Measurements from ENCODE around the gene BACH2. TPM values are rescaled to one million over a fixed set of nuclear protein-coding genes. Genes with fewer than 3 reads are reported as not detected.

Gene BACH2
- total and polyA plus RNA-seq, 7 donors = under 0.01 to 5.6 (median 1.4) TPM

- intact Hi-C loops (cut with DNase I) = no loop called here
- TF ChIP-seq CTCF (IDR thresholded peaks at IDR 0.05) = no peak
- TF ChIP-seq EP300 (IDR thresholded peaks at IDR 0.05) = no peak
- TF ChIP-seq POLR2AphosphoS5 (IDR thresholded peaks at IDR 0.05) = no peak
- TF ChIP-seq POLR2A (IDR thresholded peaks at IDR 0.05) = no peak
- Histone ChIP-seq H3K27me3 (no peaks in the 10 kb centered on the region), H3K9me3 (no peaks in the 10 kb centered on the region), H3K4me3 (no peak overlapping the region), H3K27ac (no peak overlapping the region), H3K4me1 (no peaks in the 10 kb centered on the region), H3K36me3 (peaks cover 0 to 4% (median 0%) of the 10 kb centered on the region in 4 donors)
- WGBS, 2 donors = 91 to 95% methylated on average over 2 of the region's 2 CpGs
- DNase-seq = no peak
Measured at GRCh38 chr6:89961481-89961880, 335.2 kb downstream of the BACH2 start.

- Histone ChIP-seq H3K36me3 (peaks cover 0 to 4% (median 0%) of the 10 kb centered on the region in 4 donors), H3K9me3 (no peaks in the 10 kb centered on the region), H3K27me3 (no peaks in the 10 kb centered on the region), H3K4me3 (no peak overlapping the region), H3K4me1 (no peaks in the 10 kb centered on the region), H3K27ac (no peak overlapping the region)
- no peak for TF ChIP-seq POLR2A (IDR thresholded peaks at IDR 0.05)
- no peak for TF ChIP-seq POLR2AphosphoS5 (IDR thresholded peaks at IDR 0.05)
- no peak for TF ChIP-seq CTCF (IDR thresholded peaks at IDR 0.05)
- TF ChIP-seq EP300 (IDR thresholded peaks at IDR 0.05) = no peak
- no peak for DNase-seq
- WGBS, 2 donors = 42 to 64% methylated on average over 6 of the region's 6 CpGs
- intact Hi-C loops (cut with DNase I) = no loop called here
Measured at GRCh38 chr6:89959883-89960282, 336.8 kb downstream of the BACH2 start.

GRCh38 chr6:89956182-89956581 lies 340.5 kb downstream of the BACH2 start:
- WGBS, 2 donors = 92 to 95% methylated on average over 4 of the region's 4 CpGs
- no peak for DNase-seq
- TF ChIP-seq POLR2AphosphoS5 (IDR thresholded peaks at IDR 0.05) (no peak), CTCF (IDR thresholded peaks at IDR 0.05) (no peak), POLR2A (IDR thresholded peaks at IDR 0.05) (no peak), EP300 (IDR thresholded peaks at IDR 0.05) (no peak)

GRCh38 chr6:89955364-89955763 lies 341.3 kb downstream of the BACH2 start:
- H3K36me3 ChIP-seq = peaks cover 0 to 6% (median 0%) of the 10 kb centered on the region in 4 donors
- no peaks in the 10 kb centered on the region for H3K27me3 ChIP-seq
- no peak for DNase-seq
- intact Hi-C loops (cut with DNase I) = no loop called here
- H3K27ac ChIP-seq = no peak overlapping the region
- TF ChIP-seq EP300 (IDR thresholded peaks at IDR 0.05) (no peak), POLR2A (IDR thresholded peaks at IDR 0.05) (no peak), POLR2AphosphoS5 (IDR thresholded peaks at IDR 0.05) (no peak), CTCF (IDR thresholded peaks at IDR 0.05) (no peak)
- no peak overlapping the region for H3K4me3 ChIP-seq
- WGBS, 2 donors = 82 to 83% methylated on average over 5 of the region's 5 CpGs
- H3K9me3 ChIP-seq = no peaks in the 10 kb centered on the region
- H3K4me1 ChIP-seq = no peaks in the 10 kb centered on the region

More at GRCh38 chr6:89956182-89956581, 340.5 kb downstream of the BACH2 start:
- intact Hi-C loops (cut with DNase I) = no loop called here
- Histone ChIP-seq H3K9me3 (no peaks in the 10 kb centered on the region), H3K27ac (no peak overlapping the region), H3K4me3 (no peak overlapping the region), H3K4me1 (no peaks in the 10 kb centered on the region), H3K36me3 (peaks cover 0 to 1% (median 0%) of the 10 kb centered on the region in 4 donors), H3K27me3 (no peaks in the 10 kb centered on the region)

- Histone ChIP-seq H3K27ac (no peak overlapping the region), H3K4me3 (no peak overlapping the region), H3K9me3 (no peaks in the 10 kb centered on the region), H3K27me3 (no peaks in the 10 kb centered on the region), H3K36me3 (peaks cover 0 to 6% (median 0%) of the 10 kb centered on the region in 4 donors), H3K4me1 (no peaks in the 10 kb centered on the region)
- 50 to 65% methylated on average over 1 of the region's 1 CpG for WGBS, 2 donors
- intact Hi-C loops (cut with DNase I) = no loop called here
- TF ChIP-seq POLR2AphosphoS5 (IDR thresholded peaks at IDR 0.05) (no peak), CTCF (IDR thresholded peaks at IDR 0.05) (no peak), EP300 (IDR thresholded peaks at IDR 0.05) (no peak), POLR2A (IDR thresholded peaks at IDR 0.05) (no peak)
- DNase-seq = no peak
Measured at GRCh38 chr6:89954721-89955148, 341.9 kb downstream of the BACH2 start.
